Measurements from ENCODE around the gene PADI1. TPM values are rescaled to one million over a fixed set of nuclear protein-coding genes. Genes with fewer than 3 reads are reported as not detected.

The PADI1 gene
- total and polyA plus RNA-seq, 2 of the 8 experiments (the other 6 are each of a cell fraction or from before 2014, with no cell fraction given) = 0.20 to 0.30 TPM

DNA sequence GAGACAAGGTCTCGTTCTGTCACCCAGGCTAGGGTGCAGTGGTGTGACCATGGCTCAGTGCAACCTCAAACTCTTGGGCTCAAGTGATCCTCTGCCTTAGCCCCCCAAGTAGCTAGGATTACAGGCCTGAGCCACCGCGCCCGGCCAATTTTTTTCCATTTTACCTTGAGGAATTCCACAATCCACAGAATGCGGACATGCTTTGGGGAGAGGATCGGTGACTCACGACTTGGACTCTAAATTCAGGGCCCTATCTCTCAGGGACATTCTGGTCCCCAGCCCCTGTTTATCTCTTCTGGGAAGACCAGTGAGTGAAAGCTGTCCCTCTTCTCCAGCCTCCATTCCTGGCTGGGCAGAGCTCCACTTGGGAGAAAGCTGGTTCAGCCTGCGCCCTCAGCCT, 5.2 kb downstream of the PADI1 start (continued):
- TF ChIP-seq, protein P1, sequence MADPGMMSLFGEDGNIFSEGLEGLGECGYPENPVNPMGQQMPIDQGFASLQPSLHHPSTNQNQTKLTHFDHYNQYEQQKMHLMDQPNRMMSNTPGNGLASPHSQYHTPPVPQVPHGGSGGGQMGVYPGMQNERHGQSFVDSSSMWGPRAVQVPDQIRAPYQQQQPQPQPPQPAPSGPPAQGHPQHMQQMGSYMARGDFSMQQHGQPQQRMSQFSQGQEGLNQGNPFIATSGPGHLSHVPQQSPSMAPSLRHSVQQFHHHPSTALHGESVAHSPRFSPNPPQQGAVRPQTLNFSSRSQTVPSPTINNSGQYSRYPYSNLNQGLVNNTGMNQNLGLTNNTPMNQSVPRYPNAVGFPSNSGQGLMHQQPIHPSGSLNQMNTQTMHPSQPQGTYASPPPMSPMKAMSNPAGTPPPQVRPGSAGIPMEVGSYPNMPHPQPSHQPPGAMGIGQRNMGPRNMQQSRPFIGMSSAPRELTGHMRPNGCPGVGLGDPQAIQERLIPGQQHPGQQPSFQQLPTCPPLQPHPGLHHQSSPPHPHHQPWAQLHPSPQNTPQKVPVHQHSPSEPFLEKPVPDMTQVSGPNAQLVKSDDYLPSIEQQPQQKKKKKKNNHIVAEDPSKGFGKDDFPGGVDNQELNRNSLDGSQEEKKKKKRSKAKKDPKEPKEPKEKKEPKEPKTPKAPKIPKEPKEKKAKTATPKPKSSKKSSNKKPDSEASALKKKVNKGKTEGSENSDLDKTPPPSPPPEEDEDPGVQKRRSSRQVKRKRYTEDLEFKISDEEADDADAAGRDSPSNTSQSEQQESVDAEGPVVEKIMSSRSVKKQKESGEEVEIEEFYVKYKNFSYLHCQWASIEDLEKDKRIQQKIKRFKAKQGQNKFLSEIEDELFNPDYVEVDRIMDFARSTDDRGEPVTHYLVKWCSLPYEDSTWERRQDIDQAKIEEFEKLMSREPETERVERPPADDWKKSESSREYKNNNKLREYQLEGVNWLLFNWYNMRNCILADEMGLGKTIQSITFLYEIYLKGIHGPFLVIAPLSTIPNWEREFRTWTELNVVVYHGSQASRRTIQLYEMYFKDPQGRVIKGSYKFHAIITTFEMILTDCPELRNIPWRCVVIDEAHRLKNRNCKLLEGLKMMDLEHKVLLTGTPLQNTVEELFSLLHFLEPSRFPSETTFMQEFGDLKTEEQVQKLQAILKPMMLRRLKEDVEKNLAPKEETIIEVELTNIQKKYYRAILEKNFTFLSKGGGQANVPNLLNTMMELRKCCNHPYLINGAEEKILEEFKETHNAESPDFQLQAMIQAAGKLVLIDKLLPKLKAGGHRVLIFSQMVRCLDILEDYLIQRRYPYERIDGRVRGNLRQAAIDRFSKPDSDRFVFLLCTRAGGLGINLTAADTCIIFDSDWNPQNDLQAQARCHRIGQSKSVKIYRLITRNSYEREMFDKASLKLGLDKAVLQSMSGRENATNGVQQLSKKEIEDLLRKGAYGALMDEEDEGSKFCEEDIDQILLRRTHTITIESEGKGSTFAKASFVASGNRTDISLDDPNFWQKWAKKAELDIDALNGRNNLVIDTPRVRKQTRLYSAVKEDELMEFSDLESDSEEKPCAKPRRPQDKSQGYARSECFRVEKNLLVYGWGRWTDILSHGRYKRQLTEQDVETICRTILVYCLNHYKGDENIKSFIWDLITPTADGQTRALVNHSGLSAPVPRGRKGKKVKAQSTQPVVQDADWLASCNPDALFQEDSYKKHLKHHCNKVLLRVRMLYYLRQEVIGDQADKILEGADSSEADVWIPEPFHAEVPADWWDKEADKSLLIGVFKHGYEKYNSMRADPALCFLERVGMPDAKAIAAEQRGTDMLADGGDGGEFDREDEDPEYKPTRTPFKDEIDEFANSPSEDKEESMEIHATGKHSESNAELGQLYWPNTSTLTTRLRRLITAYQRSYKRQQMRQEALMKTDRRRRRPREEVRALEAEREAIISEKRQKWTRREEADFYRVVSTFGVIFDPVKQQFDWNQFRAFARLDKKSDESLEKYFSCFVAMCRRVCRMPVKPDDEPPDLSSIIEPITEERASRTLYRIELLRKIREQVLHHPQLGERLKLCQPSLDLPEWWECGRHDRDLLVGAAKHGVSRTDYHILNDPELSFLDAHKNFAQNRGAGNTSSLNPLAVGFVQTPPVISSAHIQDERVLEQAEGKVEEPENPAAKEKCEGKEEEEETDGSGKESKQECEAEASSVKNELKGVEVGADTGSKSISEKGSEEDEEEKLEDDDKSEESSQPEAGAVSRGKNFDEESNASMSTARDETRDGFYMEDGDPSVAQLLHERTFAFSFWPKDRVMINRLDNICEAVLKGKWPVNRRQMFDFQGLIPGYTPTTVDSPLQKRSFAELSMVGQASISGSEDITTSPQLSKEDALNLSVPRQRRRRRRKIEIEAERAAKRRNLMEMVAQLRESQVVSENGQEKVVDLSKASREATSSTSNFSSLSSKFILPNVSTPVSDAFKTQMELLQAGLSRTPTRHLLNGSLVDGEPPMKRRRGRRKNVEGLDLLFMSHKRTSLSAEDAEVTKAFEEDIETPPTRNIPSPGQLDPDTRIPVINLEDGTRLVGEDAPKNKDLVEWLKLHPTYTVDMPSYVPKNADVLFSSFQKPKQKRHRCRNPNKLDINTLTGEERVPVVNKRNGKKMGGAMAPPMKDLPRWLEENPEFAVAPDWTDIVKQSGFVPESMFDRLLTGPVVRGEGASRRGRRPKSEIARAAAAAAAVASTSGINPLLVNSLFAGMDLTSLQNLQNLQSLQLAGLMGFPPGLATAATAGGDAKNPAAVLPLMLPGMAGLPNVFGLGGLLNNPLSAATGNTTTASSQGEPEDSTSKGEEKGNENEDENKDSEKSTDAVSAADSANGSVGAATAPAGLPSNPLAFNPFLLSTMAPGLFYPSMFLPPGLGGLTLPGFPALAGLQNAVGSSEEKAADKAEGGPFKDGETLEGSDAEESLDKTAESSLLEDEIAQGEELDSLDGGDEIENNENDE (IDR thresholded peaks at IDR 0.05; ENCODE audit: insufficient replicate concordance, low read length) = no peak
- TF ChIP-seq KDM4A (IDR thresholded peaks at IDR 0.05; ENCODE audit: low read depth, low read length, severe bottlenecking) (no peak), POLR2AphosphoS5 (IDR thresholded peaks at IDR 0.05; ENCODE audit: low read depth, low read length) (no peak)
